ENCODE data around the gene ZDHHC21.

DNA sequence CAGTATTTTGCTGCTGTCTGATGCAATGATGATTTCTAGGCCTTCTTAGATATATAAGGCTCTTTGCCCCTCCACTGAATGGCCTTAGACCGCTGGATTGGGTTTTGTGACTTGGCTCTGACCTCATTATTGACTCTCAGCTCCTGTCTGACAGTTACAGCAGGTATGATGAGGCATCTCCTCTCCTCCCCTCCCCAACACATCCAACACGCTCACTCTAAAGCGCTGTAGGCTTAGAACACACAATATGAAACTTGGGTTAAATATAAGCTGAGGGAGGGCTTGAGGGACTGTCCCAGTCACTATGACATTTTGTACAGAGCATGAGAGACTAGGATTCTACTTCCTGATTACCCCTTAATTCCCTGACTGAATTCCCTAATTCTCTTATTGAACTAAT is 48.1 kb upstream of the ZDHHC21 start:
- TF ChIP-seq POLR2A (IDR thresholded peaks at IDR 0.05), result no peak
- TF ChIP-seq, protein P1, sequence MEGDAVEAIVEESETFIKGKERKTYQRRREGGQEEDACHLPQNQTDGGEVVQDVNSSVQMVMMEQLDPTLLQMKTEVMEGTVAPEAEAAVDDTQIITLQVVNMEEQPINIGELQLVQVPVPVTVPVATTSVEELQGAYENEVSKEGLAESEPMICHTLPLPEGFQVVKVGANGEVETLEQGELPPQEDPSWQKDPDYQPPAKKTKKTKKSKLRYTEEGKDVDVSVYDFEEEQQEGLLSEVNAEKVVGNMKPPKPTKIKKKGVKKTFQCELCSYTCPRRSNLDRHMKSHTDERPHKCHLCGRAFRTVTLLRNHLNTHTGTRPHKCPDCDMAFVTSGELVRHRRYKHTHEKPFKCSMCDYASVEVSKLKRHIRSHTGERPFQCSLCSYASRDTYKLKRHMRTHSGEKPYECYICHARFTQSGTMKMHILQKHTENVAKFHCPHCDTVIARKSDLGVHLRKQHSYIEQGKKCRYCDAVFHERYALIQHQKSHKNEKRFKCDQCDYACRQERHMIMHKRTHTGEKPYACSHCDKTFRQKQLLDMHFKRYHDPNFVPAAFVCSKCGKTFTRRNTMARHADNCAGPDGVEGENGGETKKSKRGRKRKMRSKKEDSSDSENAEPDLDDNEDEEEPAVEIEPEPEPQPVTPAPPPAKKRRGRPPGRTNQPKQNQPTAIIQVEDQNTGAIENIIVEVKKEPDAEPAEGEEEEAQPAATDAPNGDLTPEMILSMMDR (IDR thresholded peaks at IDR 0.05), result no peak

All from prostate gland (tissue), 2 donors.